ENCODE measurements around the gene GHITM.

DNA sequence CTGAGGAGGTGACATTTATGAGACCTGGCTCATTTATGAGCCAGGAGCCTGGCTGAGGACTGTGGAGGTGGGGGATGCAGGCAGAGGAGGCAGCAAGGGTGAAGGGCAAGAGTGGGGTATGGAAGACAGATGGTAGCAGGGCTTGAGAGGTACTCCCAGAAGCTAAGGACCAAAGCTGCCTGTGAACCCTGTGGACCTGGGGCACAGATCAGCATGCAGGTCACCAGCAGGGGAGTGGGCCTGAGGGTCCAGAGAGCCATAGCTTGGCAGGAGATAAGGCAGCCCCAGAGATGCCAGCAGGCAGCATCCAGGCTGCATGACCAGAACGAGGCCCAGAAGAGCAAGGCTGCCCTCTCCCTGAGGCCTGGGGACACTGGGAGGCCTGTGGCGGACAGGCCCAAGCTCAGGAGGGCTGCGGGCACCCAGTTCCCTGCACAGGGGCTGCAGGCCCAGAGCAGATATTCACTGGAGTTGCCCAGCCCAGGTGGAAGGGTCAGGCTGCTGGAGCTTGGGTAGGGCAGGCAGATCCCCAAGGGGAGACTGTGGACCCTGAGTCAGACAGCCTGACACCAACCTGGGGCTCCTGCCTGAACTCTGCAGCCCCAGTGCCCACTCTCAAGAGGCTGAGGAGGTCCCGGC lies 37.6 kb downstream of the GHITM start:
- TF ChIP-seq CTCF (IDR thresholded peaks at IDR 0.05; ENCODE audit: insufficient read depth, low read length, poor library complexity, severe bottlenecking), result no peak
- no peak for TF ChIP-seq EZH2phosphoT487 (conservative IDR thresholded peaks at IDR 0.05; ENCODE audit: low read length)

Data from SU-DHL-6 (cell line).